GM12878 (cell line): Measurements from ENCODE around the gene OR51B6. TPM values are rescaled to one million over a fixed set of nuclear protein-coding genes. Genes with fewer than 3 reads are reported as not detected.

Experiments used
- ATAC-seq: fragments of 200-7000 bp; cut with Tn5 transposase; 3 replicates; pipeline ENCODE4 v1.9.1; 2020; ENCODE audit warnings: mild to moderate bottlenecking, moderate library complexity
- BruUV-seq: library from RNA; stranded (reverse); fragments of 400-500 nt; replicated peaks from 2 replicates; lab custom pipeline; 2021; lab: Mats Ljungman, UMichigan
- CTCF ChIA-PET: fragments of 300-600 bp; sonication (Branson Sonifier 250); formaldehyde crosslinking; extraction: SDS; loops from one replicate; lab custom pipeline; 2021; ENCODE audit warnings: inconsistent platforms; lab: Yijun Ruan, JAX
- POLR2A ChIA-PET: fragments of 350-600 bp; formaldehyde crosslinking; extraction: SDS; loops from one replicate; lab custom pipeline; 2021; ENCODE audit warnings: inconsistent platforms; lab: Charles Lee
- RAD21 ChIA-PET: fragments of 300-600 bp; sonication (Branson Sonifier 250); formaldehyde crosslinking; loops from one replicate; lab custom pipeline; 2023; ENCODE audit warnings: antibody characterized with exemption; ENCODE audit not compliant: unreplicated experiment; lab: Charles Lee
- SMC1A ChIA-PET: fragments of 300-600 bp; sonication (Branson Sonifier 250); formaldehyde crosslinking; loops from one replicate; lab custom pipeline; 2023; ENCODE audit not compliant: unreplicated experiment, uncharacterized antibody; lab: Charles Lee
- DNase-seq: peaks from one replicate; pipeline ENCODE4 v3.0.0-alpha.2; 2011; ENCODE audit warnings: low read depth, low spot score
- FAIRE-seq: peaks from 3 replicates; lab custom pipeline; 2011; peaks lifted over from hg19 to GRCh38; lab: Jason Lieb, UNC
- H2AFZ ChIP-seq: 2 replicates; pipeline ENCODE4 v1.6.0; 2011; ENCODE audit warnings: low read depth, low read length, control low read depth; ENCODE audit not compliant: control insufficient read depth
- H3K27ac ChIP-seq: 2 replicates; pipeline ENCODE4 v1.5.1; 2011; ENCODE audit warnings: control low read depth; ENCODE audit not compliant: control insufficient read depth, insufficient read depth
- H3K27me3 ChIP-seq, 2 experiments: replicated peaks in 1 of 2; 2 replicates each; pipeline versions ENCODE4 v1.6.0 to v1.6.1; 2011; ENCODE audit warnings: low read length in 1 of 2; ENCODE audit not compliant: control insufficient read depth in 2 of 2, insufficient read depth in 2 of 2
- H3K36me3 ChIP-seq, 2 experiments: 2 replicates each; pipeline ENCODE4 v1.5.1; 2011; ENCODE audit warnings: low read length in 1 of 2; ENCODE audit not compliant: control insufficient read depth in 2 of 2, insufficient read depth in 2 of 2
- H3K4me1 ChIP-seq: 2 replicates; pipeline ENCODE4 v1.6.1; 2011; ENCODE audit warnings: mild to moderate bottlenecking, low read length, moderate library complexity, mixed read lengths; ENCODE audit not compliant: control insufficient read depth, insufficient read depth
- H3K4me2 ChIP-seq: 2 replicates; pipeline ENCODE4 v1.6.0; 2011; ENCODE audit warnings: control low read depth; ENCODE audit not compliant: control insufficient read depth, insufficient read depth
- H3K4me3 ChIP-seq: fragments of 200-600 bp; sonication (generic); 2 replicates; pipeline ENCODE4 v1.5.1; 2016
- H3K79me2 ChIP-seq: 2 replicates; pipeline ENCODE4 v1.6.0; 2011; ENCODE audit warnings: low read length; ENCODE audit not compliant: control insufficient read depth, insufficient read depth
- H3K9ac ChIP-seq: 2 replicates; pipeline ENCODE4 v1.8.0; 2011; ENCODE audit warnings: low read length, control low read depth, mixed read lengths; ENCODE audit not compliant: control insufficient read depth, insufficient read depth
- H3K9me3 ChIP-seq: replicated peaks from 3 replicates; pipeline ENCODE4 v1.5.1; 2011; ENCODE audit warnings: mild to moderate bottlenecking, low read length; ENCODE audit not compliant: control insufficient read depth, insufficient read depth
- H4K20me1 ChIP-seq: 2 replicates; pipeline ENCODE4 v1.6.0; 2011; ENCODE audit not compliant: control insufficient read depth, insufficient read depth
- BHLHE40 ChIP-seq, 2 experiments: fragments of 450-650 bp in 1 of 2; IDR thresholded peaks; 2 replicates each; pipeline ENCODE4 v1.6.1; 2011 to 2017; ENCODE audit warnings: low read depth in 2 of 2, borderline replicate concordance in 1 of 2, improper control_type of control experiment in 1 of 2, low read length in 1 of 2, mild to moderate bottlenecking in 1 of 2
- CTCF ChIP-seq, 3 experiments: IDR thresholded peaks in 2 of 3; conservative IDR thresholded peaks in 1 of 3; 2 replicates each; pipeline ENCODE4 v1.5.1; 2011; ENCODE audit warnings: low read depth in 3 of 3, low read length in 3 of 3, mild to moderate bottlenecking in 3 of 3, control low read depth in 2 of 3, moderate library complexity in 2 of 3, inconsistent platforms in 1 of 3, mixed read lengths in 1 of 3; ENCODE audit not compliant: control insufficient read depth in 2 of 3, insufficient read depth in 1 of 3; ENCODE audit errors: extremely low read depth in 1 of 3
- ESRRA ChIP-seq: IDR thresholded peaks from 2 replicates; pipeline ENCODE4 v1.6.1; 2012; ENCODE audit warnings: mild to moderate bottlenecking, low read length, improper control_type of control experiment
- HCFC1 ChIP-seq: fragments of 150-350 bp; IDR thresholded peaks from 2 replicates; pipeline ENCODE4 v1.6.1; 2014; ENCODE audit warnings: low read length
- JUNB ChIP-seq: IDR thresholded peaks from 2 replicates; pipeline ENCODE4 v1.6.1; 2016; ENCODE audit warnings: antibody characterized with exemption, mild to moderate bottlenecking
- MXI1 ChIP-seq: fragments of 150-350 bp; IDR thresholded peaks from 2 replicates; pipeline ENCODE4 v1.6.1; 2011; ENCODE audit warnings: low read depth, mild to moderate bottlenecking, inconsistent platforms, low read length, improper control_type of control experiment
- NFXL1 ChIP-seq: fragments of 450-650 bp; IDR thresholded peaks from 2 replicates; pipeline ENCODE4 v1.6.1; 2017; ENCODE audit warnings: antibody characterized with exemption, mild to moderate bottlenecking, borderline replicate concordance
- NKRF ChIP-seq: fragments of 450-650 bp; conservative IDR thresholded peaks from 2 replicates; pipeline ENCODE4 v1.6.1; 2017; ENCODE audit warnings: mild to moderate bottlenecking, moderate library complexity
- POLR2AphosphoS2 ChIP-seq: IDR thresholded peaks from 2 replicates; pipeline ENCODE4 v1.6.1; 2011; ENCODE audit warnings: low read depth, mild to moderate bottlenecking, low read length, improper control_type of control experiment, moderate library complexity
- RAD51 ChIP-seq: fragments of 450-650 bp; IDR thresholded peaks from 2 replicates; pipeline ENCODE4 v1.6.1; 2016; ENCODE audit warnings: moderate library complexity, mild to moderate bottlenecking, inconsistent platforms
- RBBP5 ChIP-seq: fragments of 200-600 bp; sonication (generic); conservative IDR thresholded peaks from 2 replicates; pipeline ENCODE4 v1.6.1; 2016
- RFX5 ChIP-seq: IDR thresholded peaks from 2 replicates; pipeline ENCODE4 v1.6.1; 2011; ENCODE audit warnings: low read depth, low read length, improper control_type of control experiment
- USF2 ChIP-seq: IDR thresholded peaks from 2 replicates; pipeline ENCODE4 v1.6.1; 2011; ENCODE audit warnings: low read depth, low read length, improper control_type of control experiment, borderline replicate concordance
- ZZZ3 ChIP-seq: IDR thresholded peaks from 2 replicates; pipeline ENCODE4 v1.6.1; 2011; ENCODE audit warnings: low read depth; ENCODE audit not compliant: control insufficient read depth, insufficient read length
- WGBS: methylation state at CpG from one replicate; pipeline ENCODE4 v1.1.6; 2016; ENCODE audit warnings: low lambda C conversion rate; ENCODE audit not compliant: insufficient replicate concordance, insufficient coverage; ENCODE audit errors: missing lambda C conversion rate; 5-methylcytosine and 5-hydroxymethylcytosine counted together
- in situ Hi-C: fragments of 300-500 bp; cut with MboI; formaldehyde crosslinking; loops from 9 replicates; pipeline ENCODE4 v1.14.3; 2018; ENCODE audit warnings: mixed read lengths
- intact Hi-C: fragments of 100-400 bp; cut with micrococcal nuclease; formaldehyde crosslinking; loops from one replicate; pipeline ENCODE4 v1.14.2; 2022; ENCODE audit not compliant: unreplicated experiment
- polyA plus RNA-seq, 11 experiments: library from polyadenylated mRNA; depleted of rRNA in 4 of 11; unstranded in 6 of 11; stranded (reverse) in 5 of 11; fragments of >200 nt; fragmentation: Nextera tagmentation in 4 of 11; fragmentation: Illumina TruSeq in 1 of 11; extraction: Ambion mirVana in 4 of 11; extraction: Trizol in 1 of 11; gene quantifications; 1 replicate in 1 of 11; 2 replicates in 10 of 11; pipeline versions ENCODE4 v1.2.1 to v1.2.3, GENCODE V29; 2011 to 2016; ENCODE audit warnings: inconsistent platforms in 2 of 11, missing spikeins in 2 of 11, low read depth in 1 of 11
- total RNA-seq, 4 experiments: library from RNA; depleted of rRNA in 3 of 4; stranded (reverse); fragments of >200 nt in 3 of 4; fragmentation: Illumina TruSeq in 1 of 4; extraction: Trizol in 1 of 4; gene quantifications; 2 replicates each; pipeline versions ENCODE4 v1.2.1 to v1.2.3, GENCODE V29; 2013 to 2021

The OR51B6 gene
- total and polyA plus RNA-seq, 10 of the 15 experiments (the other 5 are each of a cell fraction or from before 2014, with no cell fraction given): 0.17 TPM; not detected in 9

- Histone ChIP-seq H3K9ac (no peak overlapping the region), H4K20me1 (no peaks in the 10 kb centered on the region), H3K27ac (no peak overlapping the region), H3K4me3 (no peak overlapping the region), H3K36me3 (no peaks in the 10 kb centered on the region), H3K27me3 (no peaks in the 10 kb centered on the region), H2AFZ (no peak overlapping the region), H3K79me2 (no peaks in the 10 kb centered on the region), H3K9me3 (no peaks in the 10 kb centered on the region), H3K4me2 (no peak overlapping the region), H3K4me1 (no peaks in the 10 kb centered on the region)
- no TSS peak for BruUV-seq
- 0% methylated on average over 2 of the region's 2 CpGs for WGBS
- ChIA-PET POLR2A (no interaction called here), CTCF (interaction anchor here (1.7 kb wide), 1 partner anchor 19 kb away, joined by 5 read pairs; no protein-coding TSS in a partner anchor), SMC1A (no interaction called here), RAD21 (no interaction called here)
- DNase-seq (no peak), FAIRE-seq (no peak), ATAC-seq (no peak)
- intact Hi-C loops (no loop called here), in situ Hi-C loops (loop anchor here (5.0 kb wide), 1 partner anchor 52 kb away; the partner anchor contains the start of gene OR51I1)
- TF ChIP-seq CTCF (IDR thresholded peaks at IDR 0.05 in 2 of 3, conservative IDR thresholded peaks at IDR 0.05 in 1 of 3; ENCODE audit: control insufficient read depth in 2 of 3, extremely low read depth in 1 of 3, insufficient read depth in 1 of 3, low read depth in 3 of 3, low read length in 3 of 3): peak in 2 of 3 experiments; percentile 9 to 12; a peak in 1 of 6 replicates
- TF ChIP-seq HCFC1: no peak
- no peak for TF ChIP-seq RFX5
- no peak for TF ChIP-seq POLR2AphosphoS2
Measured at GRCh38 chr11:5390210-5390609, 38.9 kb downstream of the OR51B6 start.

- BruUV-seq: no TSS peak
- Histone ChIP-seq H3K27me3 (no peaks in the 10 kb centered on the region), H4K20me1 (no peaks in the 10 kb centered on the region), H3K4me1 (no peaks in the 10 kb centered on the region), H3K4me3 (no peak overlapping the region), H3K27ac (no peak overlapping the region), H3K36me3 (no peaks in the 10 kb centered on the region), H3K9ac (no peak overlapping the region), H3K4me2 (no peak overlapping the region), H2AFZ (no peak overlapping the region), H3K9me3 (no peaks in the 10 kb centered on the region), H3K79me2 (no peaks in the 10 kb centered on the region)
- intact Hi-C loops (no loop called here), in situ Hi-C loops (loop anchor here (5.0 kb wide), 1 partner anchor 48 kb away; the partner anchor contains the start of gene OR51I1)
- ChIA-PET CTCF (no interaction called here), SMC1A (no interaction called here), RAD21 (no interaction called here), POLR2A (no interaction called here)
- no peak for DNase-seq
- FAIRE-seq: no peak
- no peak for ATAC-seq
- no peak for TF ChIP-seq JUNB
- TF ChIP-seq RAD51: no peak
- no peak for TF ChIP-seq ZZZ3
- TF ChIP-seq BHLHE40 (IDR thresholded peaks at IDR 0.05; ENCODE audit: borderline replicate concordance in 1 of 2, low read depth in 2 of 2, low read length in 1 of 2): no peak
- TF ChIP-seq MXI1: no peak
- TF ChIP-seq RBBP5: no peak
- no peak for TF ChIP-seq ESRRA
- no peak for TF ChIP-seq NFXL1
- no peak for TF ChIP-seq NKRF
- TF ChIP-seq USF2: no peak
Measured at GRCh38 chr11:5394091-5394490, 42.8 kb downstream of the OR51B6 start.
